Endothelial cell of umbilical vein (primary cell): ENCODE data around the gene GPR137B. TPM values are rescaled to one million over a fixed set of nuclear protein-coding genes. Genes with fewer than 3 reads are reported as not detected.

Experiments
- BruUV-seq: library from RNA; stranded (reverse); fragments of 400-500 nt; replicated peaks from 2 replicates; lab custom pipeline; 2021; lab: Mats Ljungman, UMichigan
- CTCF ChIA-PET: fragments of 300-600, 350-600 bp; sonication (Branson Sonifier 250); formaldehyde crosslinking; loops from one replicate; lab custom pipeline; 2021; ENCODE audit warnings: antibody characterized with exemption, inconsistent platforms; lab: Charles Lee
- POLR2A ChIA-PET: fragments of 300-600, 350-600 bp; sonication (Branson Sonifier 250); formaldehyde crosslinking; loops from one replicate; lab custom pipeline; 2021; ENCODE audit warnings: antibody characterized with exemption, inconsistent platforms; lab: Charles Lee
- DNase-seq: peaks from one replicate; pipeline ENCODE4 v3.0.0-alpha.2; 2011; ENCODE audit warnings: low read depth, low spot score
- FAIRE-seq: peaks from 2 replicates; lab custom pipeline; 2011; peaks lifted over from hg19 to GRCh38; lab: Jason Lieb, UNC
- H2AFZ ChIP-seq: 2 replicates; pipeline ENCODE4 v1.6.0; 2012; ENCODE audit warnings: low read depth, low read length, control low read depth, inconsistent platforms
- H3K27ac ChIP-seq: 2 replicates; pipeline ENCODE4 v1.5.1; 2011; ENCODE audit warnings: low read depth, mild to moderate bottlenecking, control low read depth, low read length, moderate library complexity; ENCODE audit not compliant: insufficient read depth
- H3K27me3 ChIP-seq, 2 experiments: 2 replicates each; pipeline versions ENCODE4 v1.6.0 to v1.6.1; 2011; ENCODE audit warnings: low read length in 2 of 2, mixed read lengths in 1 of 2; ENCODE audit not compliant: control insufficient read depth in 2 of 2, insufficient read depth in 2 of 2
- H3K36me3 ChIP-seq, 2 experiments: 2 replicates in 1 of 2; 3 replicates in 1 of 2; pipeline ENCODE4 v1.5.1; 2011; ENCODE audit warnings: low read length in 2 of 2, mild to moderate bottlenecking in 1 of 2, moderate library complexity in 1 of 2; ENCODE audit not compliant: control insufficient read depth in 2 of 2, insufficient read depth in 2 of 2; ENCODE audit errors: extremely low read depth in 1 of 2
- H3K4me1 ChIP-seq: 3 replicates; pipeline ENCODE4 v1.5.1; 2011; ENCODE audit warnings: mild to moderate bottlenecking, low read length; ENCODE audit not compliant: control insufficient read depth, insufficient read depth; ENCODE audit errors: extremely low read depth
- H3K4me2 ChIP-seq: 2 replicates; pipeline ENCODE4 v1.6.1; 2011; ENCODE audit warnings: low read length, control low read depth, mixed read lengths; ENCODE audit not compliant: insufficient read depth
- H3K4me3 ChIP-seq, 3 experiments: fragments of 200-600 bp in 1 of 3; sonication (generic), shearing (Covaris generic) in 1 of 3; replicated peaks in 1 of 3; 2 replicates each; pipeline ENCODE4 v1.5.1; 2011 to 2016; ENCODE audit warnings: control low read depth in 3 of 3, low read length in 3 of 3, mild to moderate bottlenecking in 2 of 3, inconsistent platforms in 1 of 3, low read depth in 1 of 3, moderate library complexity in 1 of 3; ENCODE audit not compliant: insufficient read depth in 1 of 3
- H3K79me2 ChIP-seq: 2 replicates; pipeline ENCODE4 v1.6.0; 2012; ENCODE audit warnings: low read length, inconsistent platforms; ENCODE audit not compliant: control insufficient read depth, insufficient read depth
- H3K9ac ChIP-seq: replicated peaks from 2 replicates; pipeline ENCODE3; 2011; ENCODE audit warnings: low read length, control low read depth; ENCODE audit not compliant: insufficient read depth; ENCODE audit errors: extremely low read depth
- H3K9me1 ChIP-seq: replicated peaks from 3 replicates; pipeline ENCODE4 v1.6.0; 2011; ENCODE audit warnings: mild to moderate bottlenecking, low read length; ENCODE audit not compliant: control insufficient read depth, insufficient read depth; ENCODE audit errors: extremely low read depth
- H3K9me3 ChIP-seq: replicated peaks from 2 replicates; pipeline ENCODE4 v1.5.1; 2012; ENCODE audit warnings: low read length, inconsistent platforms; ENCODE audit not compliant: control insufficient read depth, insufficient read depth
- H4K20me1 ChIP-seq: replicated peaks from 2 replicates; pipeline ENCODE3; 2011; ENCODE audit warnings: mild to moderate bottlenecking, low read length; ENCODE audit not compliant: control insufficient read depth, insufficient read depth; ENCODE audit errors: extremely low read depth
- CTCF ChIP-seq, 2 donors: IDR thresholded peaks; 1 replicate in 1 of 2; 2 replicates in 1 of 2; pipeline ENCODE4 v1.5.1; 2011; ENCODE audit warnings: low read length in 2 of 2, mild to moderate bottlenecking in 2 of 2, moderate library complexity in 2 of 2, control low read depth in 1 of 2, inconsistent platforms in 1 of 2, low read depth in 1 of 2; ENCODE audit not compliant: insufficient read depth in 1 of 2; ENCODE audit errors: extremely low read depth in 1 of 2
- EZH2 ChIP-seq: IDR thresholded peaks from 2 replicates; pipeline ENCODE4 v1.6.1; 2012; ENCODE audit warnings: borderline replicate concordance, low read depth, mild to moderate bottlenecking, moderate library complexity, low read length, inconsistent platforms; ENCODE audit not compliant: severe bottlenecking
- FOS ChIP-seq: IDR thresholded peaks from 2 replicates; pipeline ENCODE4 v1.6.1; 2011; ENCODE audit warnings: mild to moderate bottlenecking, low read length, moderate library complexity, borderline replicate concordance; ENCODE audit not compliant: insufficient read depth
- GATA2 ChIP-seq: IDR thresholded peaks from 2 replicates; pipeline ENCODE4 v1.7.0; 2011; ENCODE audit warnings: low read depth, mild to moderate bottlenecking, moderate library complexity, mixed read lengths, low read length; ENCODE audit not compliant: insufficient read length, insufficient read depth
- JUN ChIP-seq: IDR thresholded peaks from 2 replicates; pipeline ENCODE4 v1.6.1; 2011; ENCODE audit warnings: borderline replicate concordance, low read depth; ENCODE audit not compliant: insufficient read length, insufficient read depth
- MAX ChIP-seq: IDR thresholded peaks from 2 replicates; pipeline ENCODE4 v1.6.1; 2011; ENCODE audit not compliant: insufficient read depth, insufficient read length
- MYC ChIP-seq: IDR thresholded peaks from one replicate; pipeline ENCODE4 v1.6.1; 2011; ENCODE audit warnings: mild to moderate bottlenecking, low read depth, low read length
- POLR2A ChIP-seq: IDR thresholded peaks from 2 replicates; pipeline ENCODE4 v1.6.1; 2012; ENCODE audit warnings: low read depth, mild to moderate bottlenecking, control low read depth, low read length
- POLR2AphosphoS5 ChIP-seq: IDR thresholded peaks from 2 replicates; pipeline ENCODE4 v1.6.1; 2012; ENCODE audit warnings: low read depth, mild to moderate bottlenecking, control low read depth, low read length, moderate library complexity; ENCODE audit not compliant: insufficient read depth
- dilution Hi-C: fragments of 300-500 bp; cut with MboI; formaldehyde crosslinking; loops from one replicate; pipeline ENCODE4 v1.15.0; 2019; ENCODE audit warnings: low sequenced_read_pairs; ENCODE audit not compliant: extremely low pct_ligation_motif_present
- intact Hi-C: fragments of 100-400 bp; cut with micrococcal nuclease; formaldehyde crosslinking; loops from one replicate; pipeline ENCODE4 v1.10.0; 2022
- polyA plus RNA-seq, 4 experiments: library from polyadenylated mRNA; depleted of rRNA in 3 of 4; stranded (reverse) in 3 of 4; unstranded in 1 of 4; fragments of >200 nt; gene quantifications; 2 replicates each; pipeline versions ENCODE4 v1.2.1 to v1.2.3, GENCODE V29; 2011 to 2012; ENCODE audit warnings: missing spikeins in 1 of 4
- total RNA-seq: library from RNA; stranded (reverse); gene quantifications from 2 replicates; pipeline ENCODE4 v1.2.3, GENCODE V29; 2021

GPR137B gene
- total and polyA plus RNA-seq, 2 donors (not counting 3 experiments of a cell fraction or from before 2014, with no cell fraction given) = 7.8 to 11.9 TPM

- no peak for DNase-seq
Measured at GRCh38 chr1:236147521-236148469, 5.5 kb downstream of the GPR137B start.

More at GRCh38 chr1:236147521-236148469, 5.5 kb downstream of the GPR137B start:
- Histone ChIP-seq H3K4me1 (peaks cover 8% of the 10 kb centered on the region), H4K20me1 (no peaks in the 10 kb centered on the region), H3K27me3 (no peaks in the 10 kb centered on the region), H3K79me2 (no peaks in the 10 kb centered on the region), H3K9me1 (no peaks in the 10 kb centered on the region), H3K9ac (no peak overlapping the region), H2AFZ (no peak overlapping the region), H3K27ac (no peak overlapping the region), H3K36me3 (no peaks in the 10 kb centered on the region), H3K4me2 (no peak overlapping the region), H3K4me3 (no peak overlapping the region), H3K9me3 (no peaks in the 10 kb centered on the region)
- dilution Hi-C loops = no loop called here
- no TSS peak for BruUV-seq
- CTCF ChIA-PET = no interaction called here
- intact Hi-C loops = no loop called here
- POLR2A ChIA-PET = no interaction called here
- FAIRE-seq = no peak
- no peak for TF ChIP-seq MAX
- TF ChIP-seq POLR2A = no peak
- TF ChIP-seq FOS = no peak
- TF ChIP-seq MYC = no peak
- TF ChIP-seq JUN = no peak
- TF ChIP-seq CTCF (IDR thresholded peaks at IDR 0.05; ENCODE audit: extremely low read depth in 1 of 2, insufficient read depth in 1 of 2, low read depth in 1 of 2, low read length in 2 of 2) = no peak
- TF ChIP-seq POLR2AphosphoS5 = no peak
- no peak for TF ChIP-seq EZH2
- no peak for TF ChIP-seq GATA2
